Osteocyte (in vitro differentiated cells): ENCODE results near the gene OVOL3. TPM values are rescaled to one million over a fixed set of nuclear protein-coding genes. Genes with fewer than 3 reads are reported as not detected.

ENCODE experiments used
- DNase-seq: peaks from one replicate; pipeline ENCODE4 v3.0.0; 2021; ENCODE audit warnings: mixed read lengths; ENCODE audit not compliant: unreplicated experiment; ENCODE audit errors: extremely low spot score
- H3K27ac Mint-ChIP-seq: one replicate; pipeline ENCODE4 v1.8.0; 2021; ENCODE audit warnings: mild to moderate bottlenecking, mixed read lengths; ENCODE audit not compliant: unreplicated experiment
- H3K27me3 Mint-ChIP-seq: one replicate; pipeline ENCODE4 v1.8.0; 2021; ENCODE audit warnings: mixed read lengths; ENCODE audit not compliant: unreplicated experiment
- H3K36me3 Mint-ChIP-seq: one replicate; pipeline ENCODE4 v1.8.0; 2021; ENCODE audit warnings: mixed read lengths; ENCODE audit not compliant: unreplicated experiment
- H3K4me1 Mint-ChIP-seq: one replicate; pipeline ENCODE4 v1.8.0; 2021; ENCODE audit warnings: mixed read lengths; ENCODE audit not compliant: unreplicated experiment
- H3K4me3 Mint-ChIP-seq: one replicate; pipeline ENCODE4 v1.8.0; 2021; ENCODE audit warnings: mild to moderate bottlenecking, moderate library complexity, mixed read lengths; ENCODE audit not compliant: unreplicated experiment
- H3K9me3 Mint-ChIP-seq: one replicate; pipeline ENCODE4 v1.8.0; 2021; ENCODE audit warnings: mixed read lengths; ENCODE audit not compliant: unreplicated experiment
- CTCF ChIP-seq: fragments of 200-600 bp; sonication (generic); IDR thresholded peaks from 2 replicates; pipeline ENCODE4 v1.5.0; 2021; ENCODE audit warnings: antibody characterized with exemption, mild to moderate bottlenecking, moderate library complexity
- total RNA-seq: library from RNA; stranded (reverse); gene quantifications from 2 replicates; pipeline ENCODE4 v1.2.1, GENCODE V29; 2021

The OVOL3 gene
- total RNA-seq, 1 donor from 2014 or later: not detected

DNA sequence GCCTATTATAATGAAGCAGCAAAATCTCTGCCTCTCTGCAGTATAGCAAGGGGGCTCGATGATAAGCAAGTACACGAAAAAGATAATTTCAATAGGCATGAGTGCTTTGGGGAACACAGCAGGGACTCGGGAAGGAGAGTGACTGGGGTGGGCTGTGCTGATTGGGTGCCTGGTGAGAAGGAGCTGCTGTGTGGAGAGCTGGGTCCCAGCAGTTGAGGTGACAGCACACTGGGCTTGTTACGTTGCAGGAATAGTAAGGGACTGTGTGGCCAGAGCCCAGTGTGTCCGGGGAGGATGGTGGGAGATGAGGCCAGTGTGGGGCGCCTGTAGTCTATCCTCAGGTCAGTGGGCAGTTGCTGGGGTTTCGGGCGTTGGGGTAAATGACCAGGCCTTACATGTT lies 38.9 kb upstream of the OVOL3 start:
- Mint-ChIP-seq H3K4me1 (peaks cover 6% of the 10 kb centered on the region), H3K27ac (no peak overlapping the region), H3K4me3 (no peak overlapping the region), H3K9me3 (no peaks in the 10 kb centered on the region), H3K36me3 (peaks cover 7% of the 10 kb centered on the region), H3K27me3 (no peaks in the 10 kb centered on the region)
- TF ChIP-seq CTCF: no peak
- no peak for DNase-seq

DNA sequence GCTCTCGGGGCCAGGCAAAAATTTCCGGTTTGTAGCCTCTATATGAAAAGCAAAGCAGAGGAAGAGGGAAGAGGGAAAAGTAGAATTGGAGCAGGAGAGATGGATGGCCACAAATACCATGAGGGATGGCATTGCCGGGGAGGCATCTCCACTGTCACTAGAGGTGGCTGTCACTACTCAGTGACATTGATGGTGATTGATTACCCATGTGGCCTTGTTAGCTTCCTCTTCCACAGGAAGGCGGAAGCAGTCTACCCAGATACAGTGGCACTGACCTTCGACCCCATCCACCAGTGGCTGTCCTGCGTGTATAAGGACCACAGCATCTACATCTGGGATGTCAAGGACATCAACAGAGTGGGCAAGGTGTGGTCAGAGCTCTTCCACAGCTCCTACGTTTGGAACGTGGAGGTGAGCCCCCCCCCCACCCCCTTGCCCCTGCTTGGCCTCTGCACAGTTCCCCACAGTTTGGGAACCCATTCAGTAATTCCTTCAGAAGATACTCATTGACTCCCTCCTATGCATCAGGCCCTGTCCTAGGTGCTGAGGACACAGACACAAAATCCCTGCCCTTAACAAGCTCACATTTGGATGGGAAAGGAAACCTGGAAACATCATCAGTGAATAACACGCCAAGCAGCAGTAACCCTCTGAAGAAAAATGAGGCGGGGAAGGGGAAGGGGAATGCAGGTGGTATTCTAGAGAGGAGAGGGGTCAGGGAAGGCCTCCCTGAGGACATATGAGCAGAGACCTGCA lies 37.6 kb upstream of the OVOL3 start:
- no peaks in the 10 kb centered on the region for H3K27me3 Mint-ChIP-seq
- peaks cover 6% of the 10 kb centered on the region for H3K4me1 Mint-ChIP-seq
- H3K9me3 Mint-ChIP-seq: no peaks in the 10 kb centered on the region
- H3K36me3 Mint-ChIP-seq: peaks cover 6% of the 10 kb centered on the region
- no peak overlapping the region for H3K27ac Mint-ChIP-seq
- TF ChIP-seq CTCF: no peak
- no peak for DNase-seq
- no peak overlapping the region for H3K4me3 Mint-ChIP-seq

DNA sequence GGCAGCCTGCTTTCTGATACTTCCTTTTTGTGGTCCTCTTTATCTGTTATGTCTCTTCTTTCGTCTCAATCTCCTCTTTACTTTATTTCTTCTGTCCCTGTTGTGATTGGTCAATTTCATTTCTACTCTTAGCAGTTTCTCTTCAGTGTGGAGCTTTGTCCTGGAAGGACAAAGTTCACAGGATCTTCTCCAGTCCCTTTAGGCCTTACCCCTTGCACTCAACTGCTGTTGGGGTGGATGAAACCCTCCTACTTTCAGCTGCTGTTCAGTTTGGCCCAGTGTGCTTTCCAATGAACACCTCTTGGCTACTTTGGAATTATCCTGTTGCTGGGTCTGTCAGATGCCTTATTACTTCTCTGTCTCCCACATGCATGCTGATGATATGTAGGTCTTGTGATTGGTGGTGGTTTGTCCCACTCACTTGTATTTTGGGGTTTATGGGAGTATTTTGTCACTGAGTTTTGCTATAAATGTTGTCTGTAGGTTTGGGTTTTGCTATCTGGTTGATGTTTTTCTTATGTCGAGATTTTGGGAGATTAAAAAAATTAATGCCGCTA lies 31.5 kb upstream of the OVOL3 start:
- no peaks in the 10 kb centered on the region for H3K4me1 Mint-ChIP-seq
- DNase-seq: no peak
- H3K4me3 Mint-ChIP-seq: no peak overlapping the region
- TF ChIP-seq CTCF: no peak
- no peaks in the 10 kb centered on the region for H3K9me3 Mint-ChIP-seq
- H3K27me3 Mint-ChIP-seq: no peaks in the 10 kb centered on the region
- H3K27ac Mint-ChIP-seq: no peak overlapping the region
- H3K36me3 Mint-ChIP-seq: peaks cover 5% of the 10 kb centered on the region

- no peaks in the 10 kb centered on the region for H3K9me3 Mint-ChIP-seq
These were observed 29.6 kb upstream of the OVOL3 start for GRCh38 chr19:36081385-36081784.

More at GRCh38 chr19:36081385-36081784, 29.6 kb upstream of the OVOL3 start:
- no peak for TF ChIP-seq CTCF
- H3K27ac Mint-ChIP-seq: no peak overlapping the region
- H3K4me1 Mint-ChIP-seq: no peaks in the 10 kb centered on the region
- H3K4me3 Mint-ChIP-seq: no peak overlapping the region
- DNase-seq: no peak
- peaks cover 9% of the 10 kb centered on the region for H3K36me3 Mint-ChIP-seq
- no peaks in the 10 kb centered on the region for H3K27me3 Mint-ChIP-seq
